GM12878 (cell line): ENCODE measurements around the gene CIPC.
A peak's percentile ranks its signal among the peaks of the same experiment; 100 is the strongest.

Source experiments
- CBX3 ChIP-seq: fragments of 200-600 bp; sonication (generic); IDR thresholded peaks from 2 replicates; pipeline ENCODE4 v1.6.1; 2016; ENCODE audit warnings: low read depth, borderline replicate concordance
- HDAC2 ChIP-seq: fragments of 200-600 bp; sonication (generic); IDR thresholded peaks from 2 replicates; pipeline ENCODE4 v1.6.1; 2017
- JUNB ChIP-seq: IDR thresholded peaks from 2 replicates; pipeline ENCODE4 v1.6.1; 2016; ENCODE audit warnings: antibody characterized with exemption, mild to moderate bottlenecking
- MEF2A ChIP-seq: IDR thresholded peaks from 2 replicates; pipeline ENCODE4 v1.6.1; 2011; ENCODE audit warnings: low read depth, mild to moderate bottlenecking, low read length, moderate library complexity; ENCODE audit not compliant: insufficient read depth
- POLR2AphosphoS5 ChIP-seq: IDR thresholded peaks from 2 replicates; pipeline ENCODE4 v1.6.1; 2011; ENCODE audit warnings: mild to moderate bottlenecking, low read length, inconsistent platforms
- SREBF1 ChIP-seq: IDR thresholded peaks from 2 replicates; pipeline ENCODE4 v1.6.1; 2012; ENCODE audit warnings: mild to moderate bottlenecking, low read length
- TCF12 ChIP-seq: IDR thresholded peaks from 2 replicates; pipeline ENCODE4 v1.6.1; 2011; ENCODE audit warnings: low read depth, mild to moderate bottlenecking, low read length
- TF ChIP-seq, protein P1 (sequence below), 3 experiments: IDR thresholded peaks in 2 of 3; conservative IDR thresholded peaks in 1 of 3; 2 replicates each; pipeline ENCODE4 v1.5.1; 2011; ENCODE audit warnings: low read depth in 3 of 3, low read length in 3 of 3, mild to moderate bottlenecking in 3 of 3, control low read depth in 2 of 3, moderate library complexity in 2 of 3, inconsistent platforms in 1 of 3, mixed read lengths in 1 of 3; ENCODE audit not compliant: control insufficient read depth in 2 of 3, insufficient read depth in 1 of 3; ENCODE audit errors: extremely low read depth in 1 of 3
- TF ChIP-seq, protein P2 (sequence below): fragments of 450-650 bp; IDR thresholded peaks from 2 replicates; pipeline ENCODE4 v1.6.1; 2017; ENCODE audit warnings: low read depth, mild to moderate bottlenecking, moderate library complexity
- TF ChIP-seq, protein P3 (sequence below): fragments of 450-650 bp; IDR thresholded peaks from 2 replicates; pipeline ENCODE4 v1.6.1; 2017; ENCODE audit warnings: mild to moderate bottlenecking, low read depth, inconsistent platforms; ENCODE audit not compliant: poor library complexity, severe bottlenecking

DNA sequence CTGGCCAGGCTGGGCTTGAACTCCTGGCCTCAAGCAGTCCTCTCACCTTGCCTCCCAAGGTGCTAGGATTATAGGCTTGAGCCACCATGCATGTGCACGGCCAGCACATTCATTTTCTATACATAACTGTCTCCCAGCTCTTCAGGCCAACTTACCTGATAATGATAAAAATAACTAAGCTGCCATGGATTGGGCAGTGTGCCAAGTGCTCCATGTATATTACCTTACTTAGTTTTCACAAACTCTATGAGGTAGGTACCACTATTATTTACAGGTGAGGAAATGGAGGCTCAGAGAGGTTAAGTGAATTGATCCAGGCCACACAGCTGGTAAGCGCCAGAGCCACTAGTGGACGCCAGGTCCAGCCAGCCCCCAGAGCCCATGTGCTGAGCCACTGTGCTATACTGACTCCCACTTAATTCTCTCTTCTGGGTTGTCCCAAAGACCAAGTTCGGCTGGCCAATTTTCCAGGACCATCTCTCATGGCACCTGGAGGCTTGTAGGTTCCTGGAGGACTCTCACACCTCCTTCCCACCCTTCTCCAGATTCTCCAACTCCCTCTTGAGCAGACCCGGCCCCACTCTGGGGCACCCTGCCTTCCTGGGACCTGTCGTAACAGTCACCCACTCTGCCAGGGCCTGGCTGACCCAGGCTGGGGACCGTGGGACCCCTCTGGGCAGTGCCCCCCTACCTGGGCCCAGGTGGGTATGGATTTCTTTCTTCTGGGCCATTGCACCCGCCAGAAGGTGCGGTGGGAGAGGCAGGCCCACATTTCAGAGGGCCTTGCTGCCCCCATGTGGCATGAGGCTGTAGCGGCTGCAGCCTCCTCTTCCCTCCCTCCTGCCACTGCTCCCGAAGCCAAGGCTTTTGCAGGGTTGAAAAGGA is 30.2 kb upstream of the CIPC start:
- TF ChIP-seq, protein P1, sequence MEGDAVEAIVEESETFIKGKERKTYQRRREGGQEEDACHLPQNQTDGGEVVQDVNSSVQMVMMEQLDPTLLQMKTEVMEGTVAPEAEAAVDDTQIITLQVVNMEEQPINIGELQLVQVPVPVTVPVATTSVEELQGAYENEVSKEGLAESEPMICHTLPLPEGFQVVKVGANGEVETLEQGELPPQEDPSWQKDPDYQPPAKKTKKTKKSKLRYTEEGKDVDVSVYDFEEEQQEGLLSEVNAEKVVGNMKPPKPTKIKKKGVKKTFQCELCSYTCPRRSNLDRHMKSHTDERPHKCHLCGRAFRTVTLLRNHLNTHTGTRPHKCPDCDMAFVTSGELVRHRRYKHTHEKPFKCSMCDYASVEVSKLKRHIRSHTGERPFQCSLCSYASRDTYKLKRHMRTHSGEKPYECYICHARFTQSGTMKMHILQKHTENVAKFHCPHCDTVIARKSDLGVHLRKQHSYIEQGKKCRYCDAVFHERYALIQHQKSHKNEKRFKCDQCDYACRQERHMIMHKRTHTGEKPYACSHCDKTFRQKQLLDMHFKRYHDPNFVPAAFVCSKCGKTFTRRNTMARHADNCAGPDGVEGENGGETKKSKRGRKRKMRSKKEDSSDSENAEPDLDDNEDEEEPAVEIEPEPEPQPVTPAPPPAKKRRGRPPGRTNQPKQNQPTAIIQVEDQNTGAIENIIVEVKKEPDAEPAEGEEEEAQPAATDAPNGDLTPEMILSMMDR (IDR thresholded peaks at IDR 0.05 in 2 of 3, conservative IDR thresholded peaks at IDR 0.05 in 1 of 3; ENCODE audit: control insufficient read depth in 2 of 3, extremely low read depth in 1 of 3, insufficient read depth in 1 of 3, low read depth in 3 of 3, low read length in 3 of 3), result peak; percentile 89 to 96 (median 96); a peak in 5 of 6 replicates
- TF ChIP-seq, protein P2, sequence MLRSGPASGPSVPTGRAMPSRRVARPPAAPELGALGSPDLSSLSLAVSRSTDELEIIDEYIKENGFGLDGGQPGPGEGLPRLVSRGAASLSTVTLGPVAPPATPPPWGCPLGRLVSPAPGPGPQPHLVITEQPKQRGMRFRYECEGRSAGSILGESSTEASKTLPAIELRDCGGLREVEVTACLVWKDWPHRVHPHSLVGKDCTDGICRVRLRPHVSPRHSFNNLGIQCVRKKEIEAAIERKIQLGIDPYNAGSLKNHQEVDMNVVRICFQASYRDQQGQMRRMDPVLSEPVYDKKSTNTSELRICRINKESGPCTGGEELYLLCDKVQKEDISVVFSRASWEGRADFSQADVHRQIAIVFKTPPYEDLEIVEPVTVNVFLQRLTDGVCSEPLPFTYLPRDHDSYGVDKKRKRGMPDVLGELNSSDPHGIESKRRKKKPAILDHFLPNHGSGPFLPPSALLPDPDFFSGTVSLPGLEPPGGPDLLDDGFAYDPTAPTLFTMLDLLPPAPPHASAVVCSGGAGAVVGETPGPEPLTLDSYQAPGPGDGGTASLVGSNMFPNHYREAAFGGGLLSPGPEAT, result no peak
- TF ChIP-seq MEF2A (no peak), SREBF1 (no peak), CBX3 (no peak), POLR2AphosphoS5 (no peak), HDAC2 (no peak), TCF12 (no peak), JUNB (no peak)
- TF ChIP-seq, protein P3, sequence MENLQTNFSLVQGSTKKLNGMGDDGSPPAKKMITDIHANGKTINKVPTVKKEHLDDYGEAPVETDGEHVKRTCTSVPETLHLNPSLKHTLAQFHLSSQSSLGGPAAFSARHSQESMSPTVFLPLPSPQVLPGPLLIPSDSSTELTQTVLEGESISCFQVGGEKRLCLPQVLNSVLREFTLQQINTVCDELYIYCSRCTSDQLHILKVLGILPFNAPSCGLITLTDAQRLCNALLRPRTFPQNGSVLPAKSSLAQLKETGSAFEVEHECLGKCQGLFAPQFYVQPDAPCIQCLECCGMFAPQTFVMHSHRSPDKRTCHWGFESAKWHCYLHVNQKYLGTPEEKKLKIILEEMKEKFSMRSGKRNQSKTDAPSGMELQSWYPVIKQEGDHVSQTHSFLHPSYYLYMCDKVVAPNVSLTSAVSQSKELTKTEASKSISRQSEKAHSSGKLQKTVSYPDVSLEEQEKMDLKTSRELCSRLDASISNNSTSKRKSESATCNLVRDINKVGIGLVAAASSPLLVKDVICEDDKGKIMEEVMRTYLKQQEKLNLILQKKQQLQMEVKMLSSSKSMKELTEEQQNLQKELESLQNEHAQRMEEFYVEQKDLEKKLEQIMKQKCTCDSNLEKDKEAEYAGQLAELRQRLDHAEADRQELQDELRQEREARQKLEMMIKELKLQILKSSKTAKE, result no peak
